Measurements from ENCODE around the gene CAPN9.

CAPN9 gene

GRCh38 chr1:230823426-230823825, 76.2 kb downstream of the CAPN9 start:
- DNase-seq (ENCODE audit: low read depth, low spot score) = no peak
- Histone ChIP-seq H3K9ac (ENCODE audit: insufficient read length) (no peak overlapping the region), H3K9me3 (ENCODE audit: low read depth, low read length) (no peaks in the 10 kb centered on the region), H3K36me3 (ENCODE audit: insufficient read depth, low read length) (no peaks in the 10 kb centered on the region), H3K27ac (no peak overlapping the region), H3K4me3 (no peak overlapping the region)
- TF ChIP-seq EZH2 (IDR thresholded peaks at IDR 0.05) (no peak), FOXP2 (optimal IDR thresholded peaks at IDR 0.05; ENCODE audit: control extremely low read depth, extremely low read length, insufficient read depth) (no peak), POLR2AphosphoS5 (IDR thresholded peaks at IDR 0.05; ENCODE audit: borderline replicate concordance, low read depth, low read length) (no peak)

GRCh38 chr1:230823931-230824381, 76.8 kb downstream of the CAPN9 start:
- DNase-seq (ENCODE audit: low read depth, low spot score) = no peak
- no peak overlapping the region for H3K9ac ChIP-seq (ENCODE audit: insufficient read length)
- TF ChIP-seq FOXP2 (optimal IDR thresholded peaks at IDR 0.05; ENCODE audit: control extremely low read depth, extremely low read length, insufficient read depth) = no peak
- no peak for TF ChIP-seq POLR2AphosphoS5 (IDR thresholded peaks at IDR 0.05; ENCODE audit: borderline replicate concordance, low read depth, low read length)
- no peak for TF ChIP-seq EZH2 (IDR thresholded peaks at IDR 0.05)
- no peak overlapping the region for H3K4me3 ChIP-seq
- H3K36me3 ChIP-seq (ENCODE audit: insufficient read depth, low read length) = no peaks in the 10 kb centered on the region
- no peak overlapping the region for H3K27ac ChIP-seq
- no peaks in the 10 kb centered on the region for H3K9me3 ChIP-seq (ENCODE audit: low read depth, low read length)

- Histone ChIP-seq H3K9me3 (ENCODE audit: low read depth, low read length) (no peaks in the 10 kb centered on the region), H3K36me3 (ENCODE audit: insufficient read depth, low read length) (no peaks in the 10 kb centered on the region), H3K9ac (ENCODE audit: insufficient read length) (no peak overlapping the region), H3K4me3 (no peak overlapping the region), H3K27ac (no peak overlapping the region)
- TF ChIP-seq POLR2AphosphoS5 (IDR thresholded peaks at IDR 0.05; ENCODE audit: borderline replicate concordance, low read depth, low read length) = no peak
- no peak for TF ChIP-seq EZH2 (IDR thresholded peaks at IDR 0.05)
- TF ChIP-seq FOXP2 (optimal IDR thresholded peaks at IDR 0.05; ENCODE audit: control extremely low read depth, extremely low read length, insufficient read depth) = no peak
- no peak for DNase-seq (ENCODE audit: low read depth, low spot score)
Measured at GRCh38 chr1:230824551-230824918, 77.3 kb downstream of the CAPN9 start.

GRCh38 chr1:230824919-230825721, 77.9 kb downstream of the CAPN9 start:
- no peak for TF ChIP-seq EZH2 (IDR thresholded peaks at IDR 0.05)
- no peak for TF ChIP-seq FOXP2 (optimal IDR thresholded peaks at IDR 0.05; ENCODE audit: control extremely low read depth, extremely low read length, insufficient read depth)
- no peak for TF ChIP-seq POLR2AphosphoS5 (IDR thresholded peaks at IDR 0.05; ENCODE audit: borderline replicate concordance, low read depth, low read length)
- no peaks in the 10 kb centered on the region for H3K36me3 ChIP-seq (ENCODE audit: insufficient read depth, low read length)
- no peak overlapping the region for H3K4me3 ChIP-seq
- H3K9ac ChIP-seq (ENCODE audit: insufficient read length) = no peak overlapping the region
- no peaks in the 10 kb centered on the region for H3K9me3 ChIP-seq (ENCODE audit: low read depth, low read length)
- DNase-seq (ENCODE audit: low read depth, low spot score) = no peak
- H3K27ac ChIP-seq = no peak overlapping the region

GRCh38 chr1:230825761-230826160, 78.6 kb downstream of the CAPN9 start:
- H3K36me3 ChIP-seq (ENCODE audit: insufficient read depth, low read length) = no peaks in the 10 kb centered on the region
- no peak overlapping the region for H3K27ac ChIP-seq
- no peak overlapping the region for H3K9ac ChIP-seq (ENCODE audit: insufficient read length)
- no peak overlapping the region for H3K4me3 ChIP-seq
- H3K9me3 ChIP-seq (ENCODE audit: low read depth, low read length) = no peaks in the 10 kb centered on the region
- DNase-seq (ENCODE audit: low read depth, low spot score) = no peak
- TF ChIP-seq POLR2AphosphoS5 (IDR thresholded peaks at IDR 0.05; ENCODE audit: borderline replicate concordance, low read depth, low read length) (no peak), EZH2 (IDR thresholded peaks at IDR 0.05) (no peak), FOXP2 (optimal IDR thresholded peaks at IDR 0.05; ENCODE audit: control extremely low read depth, extremely low read length, insufficient read depth) (no peak)

- Histone ChIP-seq H3K36me3 (ENCODE audit: insufficient read depth, low read length) (no peaks in the 10 kb centered on the region), H3K9ac (ENCODE audit: insufficient read length) (no peak overlapping the region), H3K4me3 (no peak overlapping the region), H3K9me3 (ENCODE audit: low read depth, low read length) (no peaks in the 10 kb centered on the region), H3K27ac (no peak overlapping the region)
- no peak for DNase-seq (ENCODE audit: low read depth, low spot score)
- TF ChIP-seq FOXP2 (optimal IDR thresholded peaks at IDR 0.05; ENCODE audit: control extremely low read depth, extremely low read length, insufficient read depth) (no peak), POLR2AphosphoS5 (IDR thresholded peaks at IDR 0.05; ENCODE audit: borderline replicate concordance, low read depth, low read length) (no peak), EZH2 (IDR thresholded peaks at IDR 0.05) (no peak)
Measured at GRCh38 chr1:230826166-230826875, 79.1 kb downstream of the CAPN9 start.

- TF ChIP-seq EZH2 (IDR thresholded peaks at IDR 0.05) = no peak
- TF ChIP-seq FOXP2 (optimal IDR thresholded peaks at IDR 0.05; ENCODE audit: control extremely low read depth, extremely low read length, insufficient read depth) = no peak
- TF ChIP-seq POLR2AphosphoS5 (IDR thresholded peaks at IDR 0.05; ENCODE audit: borderline replicate concordance, low read depth, low read length) = no peak
- Histone ChIP-seq H3K9me3 (ENCODE audit: low read depth, low read length) (no peaks in the 10 kb centered on the region), H3K27ac (no peak overlapping the region), H3K36me3 (ENCODE audit: insufficient read depth, low read length) (no peaks in the 10 kb centered on the region), H3K4me3 (no peak overlapping the region), H3K9ac (ENCODE audit: insufficient read length) (no peak overlapping the region)
- DNase-seq (ENCODE audit: low read depth, low spot score) = no peak
Measured at GRCh38 chr1:230827081-230827681, 80.0 kb downstream of the CAPN9 start.

- Histone ChIP-seq H3K9me3 (ENCODE audit: low read depth, low read length) (no peaks in the 10 kb centered on the region), H3K27ac (no peak overlapping the region), H3K4me3 (no peak overlapping the region), H3K9ac (ENCODE audit: insufficient read length) (no peak overlapping the region), H3K36me3 (ENCODE audit: insufficient read depth, low read length) (no peaks in the 10 kb centered on the region)
- TF ChIP-seq FOXP2 (optimal IDR thresholded peaks at IDR 0.05; ENCODE audit: control extremely low read depth, extremely low read length, insufficient read depth) (no peak), EZH2 (IDR thresholded peaks at IDR 0.05) (no peak), POLR2AphosphoS5 (IDR thresholded peaks at IDR 0.05; ENCODE audit: borderline replicate concordance, low read depth, low read length) (no peak)
- no peak for DNase-seq (ENCODE audit: low read depth, low spot score)
Measured at GRCh38 chr1:230827801-230828200, 80.6 kb downstream of the CAPN9 start.

All from SK-N-MC (cell line).